Astrocyte of the hippocampus (primary cell): ENCODE data around the gene C2CD2.
A peak's percentile ranks its signal among the peaks of the same experiment; 100 is the strongest.
"Not testable (repeated sequence)": the region's sequence is repeated elsewhere in the genome, so short reads cannot be mapped to it uniquely, and the experiment has no call there.

ENCODE experiments used
- DNase-seq: peaks from one replicate; pipeline ENCODE4 v3.0.0; 2011; ENCODE audit warnings: low read depth, low spot score

The C2CD2 gene

DNA sequence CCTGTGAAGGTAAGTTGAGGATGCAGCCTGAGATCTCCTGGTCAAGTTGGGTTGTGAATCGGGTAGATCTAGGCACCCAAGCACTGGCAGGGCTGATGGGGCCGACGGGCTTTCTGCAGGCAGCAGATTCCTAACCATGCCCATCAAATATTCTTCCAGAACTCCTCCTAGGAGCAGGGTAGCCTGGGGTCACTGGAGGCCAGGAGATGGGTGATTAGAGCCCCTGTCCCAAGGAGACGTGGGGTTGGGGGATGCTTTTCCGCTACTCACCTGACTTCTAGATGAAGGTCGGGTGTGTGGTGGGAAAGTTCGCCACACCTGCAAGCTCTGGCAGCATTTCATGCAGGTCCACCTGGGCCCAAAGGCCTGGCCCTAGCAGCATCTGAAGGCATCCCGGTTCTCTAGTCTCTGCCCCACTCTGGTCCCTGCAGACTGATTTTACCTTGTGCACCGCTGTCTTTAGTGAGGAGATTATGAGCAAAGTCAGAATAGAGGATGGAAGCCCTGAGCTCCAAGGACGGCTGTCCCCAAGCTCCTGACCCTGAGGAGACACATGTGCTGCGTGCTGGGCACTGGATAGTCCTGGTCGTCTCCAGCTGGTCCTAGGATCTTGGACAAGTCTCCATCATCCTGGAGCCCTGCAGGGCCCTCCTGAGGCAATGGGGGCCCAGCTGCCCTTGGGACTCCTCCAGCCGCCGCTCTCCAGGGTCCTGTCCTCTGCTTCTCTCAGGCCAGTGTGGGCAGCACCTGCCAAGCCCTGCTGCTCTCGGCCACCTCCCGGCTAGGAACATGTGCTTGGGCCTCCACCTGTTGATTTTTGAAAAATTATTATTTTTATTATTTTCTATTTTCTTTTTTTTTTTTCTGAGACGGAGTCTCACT, 21.8 kb upstream of the C2CD2 start:
- no peak for DNase-seq

GRCh38 chr21:41974752-41975053, 20.9 kb upstream of the C2CD2 start:
- DNase-seq = no peak

DNA sequence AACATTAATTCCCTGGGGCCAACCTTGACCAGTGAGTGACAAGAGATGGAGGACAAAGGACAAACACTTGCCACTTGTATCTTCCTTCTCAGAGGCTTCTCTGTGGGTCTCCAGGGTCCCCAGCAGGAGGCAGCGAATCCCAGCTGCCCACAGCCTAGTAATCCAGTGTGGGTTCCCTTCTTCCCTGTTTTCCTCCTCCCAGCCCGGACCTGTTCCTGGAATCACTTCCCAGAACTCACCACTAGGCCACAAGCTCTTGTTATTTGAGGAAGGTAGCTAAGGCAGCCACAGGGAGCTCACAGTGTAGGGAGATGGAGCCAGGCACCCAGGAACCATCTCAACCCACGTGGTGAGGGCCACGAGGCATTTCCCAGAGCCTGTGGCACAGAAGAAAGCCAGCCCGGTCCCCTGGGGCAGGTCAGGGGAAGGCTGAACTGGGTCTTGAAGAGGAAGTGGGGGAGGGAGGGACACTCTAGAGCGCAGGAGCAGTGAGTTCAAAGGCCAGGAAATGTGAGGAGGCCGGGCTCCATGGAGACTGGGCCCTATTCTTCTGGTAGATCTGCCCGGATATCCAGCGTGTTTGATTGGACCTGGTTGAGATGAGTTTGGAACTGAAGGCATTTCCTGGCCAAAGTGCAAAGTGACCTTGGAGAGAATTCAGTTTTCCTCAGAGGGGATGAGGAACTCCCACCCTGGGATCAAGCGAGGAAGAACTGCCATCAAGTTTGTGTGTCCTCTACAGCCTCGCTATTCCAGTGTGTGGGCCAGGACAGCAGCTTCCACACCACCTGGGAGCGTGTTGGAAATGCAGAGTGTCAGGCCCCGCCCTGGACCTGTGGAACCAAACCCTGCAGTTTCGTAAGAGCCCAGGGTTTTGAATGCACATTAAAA, 20.3 kb upstream of the C2CD2 start:
- DNase-seq = no peak

- no peak for DNase-seq
Measured at GRCh38 chr21:41973427-41973831, 19.6 kb upstream of the C2CD2 start.

- no peak for DNase-seq
Measured at GRCh38 chr21:41972511-41973205, 18.8 kb upstream of the C2CD2 start.

DNA sequence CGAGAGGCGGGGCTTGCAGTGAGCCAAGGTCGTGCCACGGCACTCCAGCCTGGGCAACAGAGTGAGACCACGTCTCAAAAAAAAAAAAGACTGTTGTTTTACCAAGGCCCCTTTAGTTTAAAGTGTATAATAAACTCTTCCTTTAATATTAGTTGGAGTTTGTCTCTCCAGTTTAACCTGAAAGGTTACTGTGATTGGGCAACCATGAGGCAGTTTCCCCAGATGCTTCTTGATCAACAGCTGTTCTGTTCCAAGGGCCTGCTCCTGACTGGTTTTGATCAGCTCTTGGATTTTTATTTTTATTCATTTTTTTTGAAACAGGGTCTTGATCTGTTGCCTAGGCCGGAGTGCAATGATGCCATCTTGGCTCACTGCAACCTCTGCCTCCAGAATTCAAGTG, 18.1 kb upstream of the C2CD2 start:
- no peak for DNase-seq

DNA sequence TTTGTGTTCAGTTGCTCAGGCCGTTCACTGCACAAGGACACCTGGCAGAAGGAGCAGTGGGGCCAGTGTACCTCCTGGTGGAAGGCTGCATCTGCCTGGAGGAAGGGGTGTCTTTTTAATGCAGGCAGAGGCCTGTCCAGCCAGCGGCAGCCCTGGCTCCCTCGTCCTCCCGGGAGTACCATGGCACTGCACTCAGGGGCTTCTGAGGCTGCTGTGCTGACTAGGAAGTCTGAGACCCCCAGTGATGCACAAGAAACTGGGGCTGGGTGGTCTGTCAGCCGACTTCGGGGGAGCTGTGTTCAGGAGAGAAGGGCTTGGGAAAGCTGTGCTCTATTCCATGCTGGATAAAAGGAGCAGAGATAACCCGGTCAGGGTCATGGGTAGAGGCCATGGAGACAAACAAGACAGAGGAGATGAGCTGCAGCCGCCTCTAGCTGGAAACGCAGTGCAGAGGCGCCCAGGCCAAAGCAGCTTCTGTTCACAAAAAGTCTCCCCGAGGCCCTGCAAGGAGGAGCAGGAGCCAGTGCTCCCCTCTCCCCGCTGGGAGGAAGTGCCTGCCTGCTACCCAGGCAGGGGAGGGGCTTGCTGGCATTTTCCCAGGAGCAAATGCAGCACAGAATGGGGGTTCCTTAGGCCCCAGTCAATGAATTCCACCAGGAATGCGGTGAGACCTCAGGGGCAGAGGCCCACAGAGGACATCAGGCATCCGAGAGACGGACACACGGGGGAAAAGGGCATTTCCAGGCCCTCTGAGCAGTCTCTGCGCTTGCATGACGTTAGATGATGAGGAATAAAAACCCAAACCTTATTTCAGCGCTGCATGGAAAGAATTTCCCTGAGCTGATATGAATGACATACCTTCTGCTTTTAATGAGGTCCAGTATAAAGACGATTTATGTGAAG, 17.2 kb upstream of the C2CD2 start:
- no peak for DNase-seq

GRCh38 chr21:41970106-41970391, 16.2 kb upstream of the C2CD2 start:
- DNase-seq = no peak

DNA sequence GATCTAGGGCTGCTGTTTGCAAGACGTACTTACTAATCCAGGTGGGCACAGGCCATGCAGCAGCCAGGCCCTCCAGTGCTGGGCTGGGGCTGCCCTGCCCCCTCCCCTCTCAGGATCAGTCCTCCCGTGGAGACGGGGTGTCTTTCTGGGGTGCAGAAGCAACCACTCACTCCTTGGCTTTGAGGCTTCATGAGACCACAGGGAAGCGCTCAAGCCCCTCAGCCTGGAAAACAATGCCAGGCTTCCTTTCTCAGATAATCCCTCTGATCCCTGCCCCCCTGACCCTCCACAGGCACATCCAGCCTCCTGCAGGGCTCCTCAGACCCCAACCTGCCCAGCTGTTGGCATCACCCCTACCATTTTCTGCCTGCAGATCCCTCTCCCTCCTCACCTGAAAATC, 13.9 kb upstream of the C2CD2 start:
- no peak for DNase-seq

GRCh38 chr21:41966872-41967621, 13.2 kb upstream of the C2CD2 start:
- DNase-seq = no peak

GRCh38 chr21:41966041-41966833, 12.4 kb upstream of the C2CD2 start:
- peak; percentile 25 for DNase-seq

- no peak for DNase-seq
Measured at GRCh38 chr21:41965461-41966013, 11.7 kb upstream of the C2CD2 start.

DNA sequence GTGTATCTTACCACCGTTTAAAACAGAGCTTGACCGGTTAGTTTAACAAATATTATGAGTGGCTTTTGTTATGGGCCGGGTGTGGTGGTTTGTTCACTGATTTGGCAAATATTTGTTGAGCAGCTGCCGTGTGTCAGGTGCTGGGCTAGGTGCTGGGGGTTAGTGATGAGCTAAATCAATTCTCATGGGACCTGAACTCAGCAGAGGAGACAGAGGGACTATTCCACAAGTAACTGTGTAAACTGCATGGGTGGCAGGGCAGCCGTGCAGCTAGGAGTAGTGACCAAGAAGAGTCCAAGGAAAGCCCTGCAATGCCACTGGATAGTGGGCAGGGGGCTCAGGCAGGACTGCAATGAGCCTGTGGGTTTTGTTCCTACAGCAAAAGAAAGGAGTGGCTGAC, 11.2 kb upstream of the C2CD2 start:
- DNase-seq = no peak

DNA sequence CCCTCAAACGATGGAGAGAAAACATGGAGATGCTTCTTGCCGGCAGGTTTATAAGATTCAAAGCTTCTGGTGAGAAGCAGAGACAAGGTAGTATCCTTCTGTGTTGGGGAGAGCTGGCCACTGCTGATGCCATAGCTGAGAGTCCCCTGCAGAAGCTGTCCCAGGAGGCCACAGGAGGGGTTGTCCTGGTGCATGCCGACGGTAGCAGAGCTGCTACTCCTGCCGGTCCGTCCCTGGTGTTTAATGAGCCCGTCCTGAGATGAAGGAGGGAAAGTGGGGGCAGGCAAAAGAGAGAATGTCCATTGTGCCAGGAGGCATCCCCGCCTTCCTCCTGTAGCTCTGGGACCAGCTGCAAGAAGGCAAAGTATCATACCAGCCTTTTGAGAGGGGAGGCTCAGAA, 10.4 kb upstream of the C2CD2 start:
- DNase-seq = no peak

DNA sequence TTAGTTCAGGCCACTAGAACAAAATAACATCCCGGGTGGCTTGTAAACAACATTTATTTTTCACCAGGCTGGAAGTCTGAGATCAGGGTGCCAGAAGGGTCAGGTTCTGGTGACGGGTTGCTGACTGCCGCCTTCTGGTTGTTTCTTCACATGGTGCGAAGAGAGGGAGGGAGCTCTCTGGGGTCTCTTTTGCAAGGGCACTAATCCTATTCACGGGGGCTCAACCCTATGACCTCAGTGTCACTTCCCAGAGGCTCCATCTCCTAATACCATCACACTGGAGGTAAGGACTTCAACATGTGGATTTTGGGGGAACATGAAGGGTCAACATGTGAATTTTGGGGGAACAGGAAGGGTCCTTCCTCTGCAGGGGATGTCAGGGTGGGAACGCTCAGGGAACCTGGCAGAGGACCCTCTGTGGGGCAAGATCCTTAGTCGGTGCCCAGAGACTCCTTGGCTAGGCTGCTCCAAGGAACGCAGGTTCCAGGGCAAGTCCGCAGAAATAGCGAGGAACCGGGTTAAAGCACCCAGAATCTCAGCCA, 8.7 kb upstream of the C2CD2 start:
- DNase-seq = no peak

DNA sequence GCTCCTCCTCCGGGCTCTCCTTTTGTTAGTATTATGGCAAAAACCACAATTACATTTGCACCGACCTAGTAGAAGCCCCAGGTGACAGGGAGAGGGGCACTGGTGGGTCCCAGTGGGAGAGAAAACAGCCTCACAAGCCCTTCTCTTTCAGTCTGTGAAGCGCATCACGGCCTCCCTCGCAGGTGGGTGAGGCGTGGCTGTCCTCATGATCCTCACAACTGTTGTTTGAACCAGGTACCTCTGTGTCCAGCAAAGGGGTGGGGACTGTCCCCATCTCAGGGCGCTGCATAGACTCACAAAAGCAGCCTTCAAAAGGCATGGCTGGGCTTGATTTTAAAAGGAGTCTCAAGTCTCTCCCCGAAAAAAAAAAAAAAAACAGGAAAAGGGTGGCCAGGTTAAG, 7.9 kb upstream of the C2CD2 start:
- no peak for DNase-seq

DNA sequence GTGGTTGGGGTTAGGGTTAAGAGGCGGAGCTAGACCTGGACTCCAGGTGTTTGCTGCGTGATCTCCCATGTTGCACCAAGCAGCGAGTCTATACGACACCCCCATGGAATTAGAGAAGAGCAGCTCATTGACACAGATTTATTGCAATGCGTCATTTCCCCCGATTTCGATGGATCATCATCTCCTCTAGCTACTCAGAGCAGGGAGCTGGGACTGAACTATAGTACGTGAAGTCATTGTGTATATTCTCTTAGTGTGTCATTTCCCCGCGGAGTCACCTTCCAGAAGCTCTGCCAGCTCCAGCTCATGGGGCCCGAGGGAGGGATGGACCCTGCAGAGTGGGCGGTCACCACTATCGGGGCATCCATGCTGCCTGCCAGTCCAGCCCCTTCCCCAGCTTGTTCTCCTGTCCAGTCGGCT, 7.5 kb upstream of the C2CD2 start:
- no peak for DNase-seq

DNA sequence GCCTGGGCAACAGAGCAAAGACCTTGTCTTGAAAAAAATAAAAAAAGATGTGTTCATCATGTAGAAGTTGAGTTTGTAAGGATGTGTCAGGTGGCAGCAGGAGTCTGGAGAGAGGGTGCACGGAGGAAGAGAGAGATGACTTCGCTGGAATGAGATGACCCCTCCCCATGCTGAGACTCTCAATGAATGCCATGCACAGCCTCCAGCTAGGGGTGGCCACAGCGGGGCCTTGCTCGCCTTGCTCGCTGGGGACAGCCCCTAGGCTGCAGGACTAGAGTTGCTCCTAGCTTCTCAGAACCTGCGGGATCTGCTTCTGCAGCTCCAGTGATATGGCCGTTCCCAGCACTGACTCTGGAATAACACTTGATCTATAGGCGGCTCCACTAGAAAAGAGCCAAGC, 6.6 kb upstream of the C2CD2 start:
- no peak for DNase-seq

GRCh38 chr21:41959697-41960096, 5.9 kb upstream of the C2CD2 start:
- DNase-seq = not testable (repeated sequence)
